Endothelial cell (in vitro differentiated cells): ENCODE data around the gene CMTM8. TPM values are rescaled to one million over a fixed set of nuclear protein-coding genes. Genes with fewer than 3 reads are reported as not detected.

Experiments
- DNase-seq: peaks from one replicate; pipeline ENCODE4 v3.0.0; 2021; ENCODE audit warnings: low spot score
- H3K27ac Mint-ChIP-seq: one replicate; pipeline ENCODE4 v1.8.0; 2021; ENCODE audit warnings: mixed read lengths, inconsistent platforms; ENCODE audit not compliant: unreplicated experiment
- H3K27me3 Mint-ChIP-seq: one replicate; pipeline ENCODE4 v1.8.0; 2021; ENCODE audit warnings: mild to moderate bottlenecking, moderate library complexity, mixed read lengths, inconsistent platforms; ENCODE audit not compliant: unreplicated experiment
- H3K36me3 Mint-ChIP-seq: one replicate; pipeline ENCODE4 v1.8.0; 2021; ENCODE audit warnings: mild to moderate bottlenecking, low read depth, mixed read lengths, inconsistent platforms; ENCODE audit not compliant: unreplicated experiment
- H3K4me1 Mint-ChIP-seq: one replicate; pipeline ENCODE4 v1.8.0; 2021; ENCODE audit warnings: mild to moderate bottlenecking, mixed read lengths, inconsistent platforms; ENCODE audit not compliant: unreplicated experiment
- H3K4me3 Mint-ChIP-seq: one replicate; pipeline ENCODE4 v1.8.0; 2021; ENCODE audit warnings: mild to moderate bottlenecking, mixed read lengths, inconsistent platforms; ENCODE audit not compliant: unreplicated experiment
- H3K9me3 Mint-ChIP-seq: one replicate; pipeline ENCODE4 v1.8.0; 2021; ENCODE audit warnings: mixed read lengths, inconsistent platforms; ENCODE audit not compliant: unreplicated experiment
- total RNA-seq: library from RNA; stranded (reverse); fragmentation: NEBNext Ultra II Directional; extraction: Animal tissue kit (Norgen Biotek cat#: 25700); gene quantifications from one replicate; pipeline ENCODE4 v1.2.1, GENCODE V29; 2021; ENCODE audit not compliant: unreplicated experiment
- TF ChIP-seq, protein P1 (sequence below): fragments of 200-600 bp; sonication (generic); IDR thresholded peaks from one replicate; pipeline ENCODE4 v1.5.0; 2021; ENCODE audit warnings: antibody characterized with exemption; ENCODE audit not compliant: unreplicated experiment

The CMTM8 gene
- total RNA-seq, 1 donor from 2014 or later, result 16.2 TPM

DNA sequence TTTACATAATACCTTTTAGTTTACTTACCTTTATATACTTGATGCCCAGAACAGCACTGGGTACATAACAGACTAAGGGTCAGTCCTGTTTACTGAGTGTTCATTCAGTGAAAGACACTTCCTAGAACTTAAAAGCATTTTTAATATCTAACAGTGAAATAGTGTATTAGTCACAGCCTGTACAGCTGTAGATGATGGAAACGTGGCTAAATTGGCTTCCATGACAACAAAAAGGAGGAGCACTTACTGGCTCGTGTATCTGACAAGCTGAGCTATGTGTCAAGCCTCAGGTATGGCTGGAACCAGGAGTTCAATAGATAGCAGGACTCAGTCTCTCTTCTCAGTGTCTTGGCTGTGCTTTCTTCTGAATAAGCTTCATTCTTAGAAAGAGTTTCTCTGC is 40.2 kb downstream of the CMTM8 start:
- H3K36me3 Mint-ChIP-seq, result no peaks in the 10 kb centered on the region
- H3K27ac Mint-ChIP-seq, result no peak overlapping the region

DNA sequence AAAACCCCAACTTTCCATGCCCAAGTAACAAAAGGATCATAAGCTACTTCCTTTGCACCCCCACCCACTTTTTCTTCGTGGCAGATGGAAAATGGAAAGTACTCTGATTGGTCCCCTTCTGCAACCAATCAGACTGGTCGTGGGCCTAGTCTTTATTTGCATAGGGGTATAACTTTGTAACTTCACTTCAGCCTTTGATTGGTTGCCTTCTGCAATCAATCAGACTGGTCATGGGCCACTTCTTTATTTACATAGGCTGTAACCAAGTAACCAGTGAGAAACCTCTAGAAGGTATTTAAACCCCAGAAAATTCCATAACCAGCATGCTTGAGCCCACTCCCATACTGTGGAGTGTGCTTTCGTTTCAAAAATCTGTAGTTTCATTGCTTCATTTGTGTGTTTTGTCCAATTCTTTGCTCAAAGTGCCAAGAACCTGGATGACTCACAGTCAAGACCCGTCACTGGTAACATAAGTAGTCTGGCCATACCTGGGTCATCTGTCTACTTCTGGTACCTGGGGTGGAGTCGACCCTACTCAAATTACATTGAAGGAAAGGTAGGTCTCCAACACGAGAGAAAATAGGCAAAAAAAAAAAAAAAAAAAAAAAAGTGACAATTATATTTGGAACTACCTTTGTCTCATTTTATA is 41.9 kb downstream of the CMTM8 start:
- Mint-ChIP-seq H3K27ac (no peak overlapping the region), H3K36me3 (no peaks in the 10 kb centered on the region), H3K9me3 (no peaks in the 10 kb centered on the region), H3K4me1 (peaks cover 34% of the 10 kb centered on the region), H3K27me3 (peaks cover 2% of the 10 kb centered on the region), H3K4me3 (no peak overlapping the region)
- no peak for DNase-seq
- TF ChIP-seq, protein P1, sequence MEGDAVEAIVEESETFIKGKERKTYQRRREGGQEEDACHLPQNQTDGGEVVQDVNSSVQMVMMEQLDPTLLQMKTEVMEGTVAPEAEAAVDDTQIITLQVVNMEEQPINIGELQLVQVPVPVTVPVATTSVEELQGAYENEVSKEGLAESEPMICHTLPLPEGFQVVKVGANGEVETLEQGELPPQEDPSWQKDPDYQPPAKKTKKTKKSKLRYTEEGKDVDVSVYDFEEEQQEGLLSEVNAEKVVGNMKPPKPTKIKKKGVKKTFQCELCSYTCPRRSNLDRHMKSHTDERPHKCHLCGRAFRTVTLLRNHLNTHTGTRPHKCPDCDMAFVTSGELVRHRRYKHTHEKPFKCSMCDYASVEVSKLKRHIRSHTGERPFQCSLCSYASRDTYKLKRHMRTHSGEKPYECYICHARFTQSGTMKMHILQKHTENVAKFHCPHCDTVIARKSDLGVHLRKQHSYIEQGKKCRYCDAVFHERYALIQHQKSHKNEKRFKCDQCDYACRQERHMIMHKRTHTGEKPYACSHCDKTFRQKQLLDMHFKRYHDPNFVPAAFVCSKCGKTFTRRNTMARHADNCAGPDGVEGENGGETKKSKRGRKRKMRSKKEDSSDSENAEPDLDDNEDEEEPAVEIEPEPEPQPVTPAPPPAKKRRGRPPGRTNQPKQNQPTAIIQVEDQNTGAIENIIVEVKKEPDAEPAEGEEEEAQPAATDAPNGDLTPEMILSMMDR, result no peak

More for the DNA sequence above, 40.2 kb downstream of the CMTM8 start:
- Mint-ChIP-seq H3K4me3 (no peak overlapping the region), H3K4me1 (peaks cover 38% of the 10 kb centered on the region), H3K27me3 (no peaks in the 10 kb centered on the region), H3K9me3 (no peaks in the 10 kb centered on the region)
- DNase-seq, result no peak
- TF ChIP-seq, protein P1, result no peak

DNA sequence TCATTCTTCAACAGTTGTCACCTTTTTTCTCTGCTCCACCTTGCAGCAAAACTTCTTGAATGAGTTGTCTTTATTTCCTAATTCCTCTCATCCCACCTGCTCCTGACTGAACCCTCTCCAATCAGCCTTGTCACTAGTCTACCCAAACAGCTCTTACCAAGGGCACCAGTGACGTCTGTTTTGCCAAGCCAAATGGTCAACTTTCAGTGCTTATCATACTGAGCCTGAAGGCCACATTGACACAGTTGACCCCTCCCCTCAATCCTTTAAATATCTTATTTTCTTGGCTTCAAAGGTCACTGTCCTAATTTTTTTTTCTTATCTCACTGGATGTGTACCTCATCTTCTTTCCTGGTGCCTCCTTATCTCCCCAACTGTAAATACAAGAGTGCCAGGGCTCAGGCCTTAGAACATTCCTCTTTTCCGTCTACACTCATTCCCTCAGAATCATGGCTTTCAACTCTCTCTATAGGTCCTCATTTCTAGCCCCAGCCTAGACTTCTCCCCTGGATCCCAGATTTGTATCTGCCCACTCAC is 43.2 kb downstream of the CMTM8 start:
- Mint-ChIP-seq H3K27ac (no peak overlapping the region), H3K4me1 (peaks cover 23% of the 10 kb centered on the region), H3K4me3 (no peak overlapping the region), H3K9me3 (no peaks in the 10 kb centered on the region), H3K36me3 (no peaks in the 10 kb centered on the region), H3K27me3 (peaks cover 2% of the 10 kb centered on the region)
- TF ChIP-seq, protein P1, result no peak
- DNase-seq, result no peak

DNA sequence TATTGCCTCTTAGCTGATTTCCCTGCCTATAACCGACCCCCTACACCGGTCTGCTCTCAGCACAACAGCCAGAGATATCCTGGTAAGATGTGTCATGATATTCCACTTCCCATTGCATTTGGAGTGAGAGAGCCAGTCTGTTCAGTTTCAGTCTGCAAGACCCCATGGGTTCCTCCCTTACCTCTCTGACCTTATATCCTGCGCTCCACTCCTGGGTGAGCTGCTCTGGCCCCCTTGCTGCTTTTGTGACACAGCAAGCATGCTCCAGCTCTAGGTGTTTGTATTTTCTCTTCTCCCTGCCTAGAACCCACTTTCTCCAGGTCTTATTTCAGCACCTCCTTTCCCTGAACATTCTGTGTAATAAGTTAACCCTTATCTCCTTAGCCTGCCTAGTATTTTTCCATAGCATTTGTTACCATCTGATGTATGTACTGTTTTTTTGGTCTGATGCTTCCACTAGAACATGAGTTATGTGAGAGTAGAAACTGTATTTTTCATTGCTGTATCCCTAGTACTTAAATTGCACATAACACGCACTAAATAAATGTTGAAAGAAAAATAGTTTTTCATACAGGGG is 44.2 kb downstream of the CMTM8 start:
- Mint-ChIP-seq H3K4me1 (peaks cover 18% of the 10 kb centered on the region), H3K4me3 (no peak overlapping the region), H3K27me3 (peaks cover 2% of the 10 kb centered on the region), H3K9me3 (no peaks in the 10 kb centered on the region), H3K27ac (peak overlapping the region; percentile 9), H3K36me3 (no peaks in the 10 kb centered on the region)
- no peak for DNase-seq
- TF ChIP-seq, protein P1, result no peak

DNA sequence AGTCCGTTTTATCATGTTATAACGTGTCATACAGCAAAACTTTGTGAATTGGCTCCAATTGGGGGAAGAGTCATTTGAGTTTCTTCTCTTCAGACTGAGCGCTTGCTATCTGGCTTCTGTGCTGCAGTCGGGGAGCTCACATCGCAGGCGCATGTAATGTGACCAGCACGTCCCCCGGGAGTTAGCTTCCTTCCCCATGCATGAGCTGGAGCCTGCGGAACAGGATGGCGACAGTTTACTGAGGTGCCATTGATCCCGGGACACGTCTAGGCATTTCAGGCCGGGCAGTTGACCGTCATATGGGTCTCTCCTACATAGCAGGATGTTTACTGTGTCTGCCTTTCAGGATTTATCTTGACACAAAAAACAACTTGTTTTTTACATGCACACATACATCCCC is 44.8 kb downstream of the CMTM8 start:
- H3K27me3 Mint-ChIP-seq, result peaks cover 2% of the 10 kb centered on the region
- no peaks in the 10 kb centered on the region for H3K9me3 Mint-ChIP-seq
- H3K4me1 Mint-ChIP-seq, result peaks cover 18% of the 10 kb centered on the region
- H3K36me3 Mint-ChIP-seq, result no peaks in the 10 kb centered on the region
- DNase-seq, result no peak
- TF ChIP-seq, protein P1, result no peak
- no peak overlapping the region for H3K27ac Mint-ChIP-seq
- H3K4me3 Mint-ChIP-seq, result no peak overlapping the region
